ENCODE data around the gene SHLD2.
"Not testable (repeated sequence)": the region's sequence is repeated elsewhere in the genome, so short reads cannot be mapped to it uniquely, and the experiment has no call there.

SHLD2 gene

DNA sequence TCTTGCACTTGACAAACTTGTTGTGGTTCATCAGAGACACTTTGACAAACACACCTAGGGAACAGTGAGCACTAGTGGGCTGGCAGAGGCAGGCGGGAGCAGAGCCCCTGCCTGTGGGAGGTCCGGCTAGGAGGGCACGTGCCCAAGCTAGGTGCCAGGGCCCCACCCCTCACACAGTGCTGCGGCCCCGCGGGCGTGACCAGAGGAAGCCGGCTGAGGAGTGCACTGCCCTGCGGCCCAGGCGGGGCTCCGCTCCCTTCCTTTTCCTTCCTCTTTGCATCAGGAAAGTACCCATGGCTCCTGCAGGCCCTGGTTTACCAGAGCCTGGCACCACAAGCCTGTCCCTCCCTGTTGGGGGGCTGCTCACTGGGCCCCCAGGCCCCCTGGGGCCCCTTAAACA is 121.1 kb downstream of the SHLD2 start:
- DNase-seq (ENCODE audit: low spot score) = not testable (repeated sequence)

DNA sequence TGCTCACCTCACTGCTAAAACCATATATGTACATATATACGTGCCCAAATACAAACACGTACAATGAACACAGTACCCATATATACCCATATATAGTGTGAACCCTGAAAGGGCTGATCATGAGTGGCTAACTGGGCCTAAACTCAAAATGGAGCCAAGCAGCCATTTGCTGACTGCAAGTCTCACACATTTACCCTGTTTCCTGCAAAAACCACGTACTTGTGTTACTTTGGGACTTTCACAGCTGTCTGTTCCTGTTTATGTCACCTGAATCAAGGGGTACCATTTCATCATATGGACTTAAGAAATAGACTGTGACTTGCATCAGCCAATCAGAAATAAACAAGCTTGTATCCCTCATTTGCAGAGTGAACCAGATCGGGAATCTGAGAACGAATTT is 124.4 kb downstream of the SHLD2 start:
- not testable (repeated sequence) for DNase-seq (ENCODE audit: low spot score)

DNA sequence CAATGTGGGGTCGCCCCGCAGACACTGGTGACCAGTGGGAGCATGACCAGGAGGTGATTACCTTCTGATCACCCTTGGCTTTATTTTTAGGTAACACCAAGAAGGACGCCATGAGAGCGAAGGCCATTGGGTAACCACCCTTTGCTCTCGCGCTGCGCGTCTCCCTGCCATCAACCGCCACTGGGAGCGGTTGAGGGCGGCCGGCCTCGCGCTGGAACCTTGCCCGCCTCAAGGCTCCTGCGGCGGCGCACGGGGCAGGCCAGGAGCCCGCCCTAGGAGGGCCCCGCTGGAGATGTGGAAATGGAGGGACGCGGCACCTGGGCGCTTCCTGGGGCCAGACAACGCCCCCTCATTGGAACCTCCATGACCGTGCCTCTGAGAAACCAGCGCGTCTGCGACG is 127.8 kb downstream of the SHLD2 start:
- not testable (repeated sequence) for DNase-seq (ENCODE audit: low spot score)

GRCh38 chr10:87225148-87225547 is 130.1 kb downstream of the SHLD2 start, which contains the start of gene NUTM2A:
NUTM2A (plus strand) TSS chr10:87225448; CDS start chr10:87225831, 383 bp downstream.
- not testable (repeated sequence) for DNase-seq (ENCODE audit: low spot score)

DNA sequence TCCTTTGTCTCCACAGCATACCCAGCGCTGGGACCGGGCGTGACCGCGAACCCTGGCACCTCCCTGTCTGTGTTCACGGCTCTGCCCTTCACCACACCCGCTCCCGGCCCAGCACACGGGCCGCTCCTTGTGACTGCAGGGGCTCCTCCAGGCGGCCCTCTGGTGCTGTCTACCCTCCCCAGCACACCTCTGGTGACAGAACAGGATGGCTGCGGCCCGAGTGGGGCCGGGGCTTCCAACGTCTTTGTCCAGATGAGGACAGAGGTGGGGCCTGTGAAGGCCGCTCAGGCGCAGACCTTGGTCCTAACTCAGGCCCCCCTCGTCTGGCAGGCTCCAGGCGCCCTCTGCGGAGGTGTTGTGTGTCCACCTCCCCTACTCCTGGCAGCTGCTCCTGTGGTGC is 133.2 kb downstream of the SHLD2 start:
- DNase-seq (ENCODE audit: low spot score) = not testable (repeated sequence)

GRCh38 chr10:87229211-87229610 is 134.2 kb downstream of the SHLD2 start:
- peak; percentile 43 for DNase-seq (ENCODE audit: low spot score)

- not testable (repeated sequence) for DNase-seq (ENCODE audit: low spot score)
These were observed 139.8 kb downstream of the SHLD2 start for GRCh38 chr10:87234854-87235253.

DNA sequence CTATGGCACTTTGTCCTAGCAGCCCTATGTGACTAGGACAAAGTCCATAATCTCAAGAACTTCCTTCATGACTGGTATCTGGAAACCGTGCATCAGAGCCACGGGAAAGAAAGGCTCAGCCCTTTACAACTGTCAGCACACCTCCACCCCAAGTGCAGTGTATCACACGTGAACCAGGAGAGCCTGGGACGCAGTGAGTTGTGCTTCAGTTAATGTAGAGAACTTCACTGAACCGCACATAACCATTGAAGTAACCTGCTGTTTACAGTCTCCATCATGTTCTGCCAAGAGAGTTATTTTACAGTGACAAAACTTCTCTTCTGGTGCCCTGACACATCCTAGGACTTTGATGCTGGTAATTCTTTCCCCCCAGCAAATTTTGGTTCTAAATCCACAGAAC is 142.2 kb downstream of the SHLD2 start:
- not testable (repeated sequence) for DNase-seq (ENCODE audit: low spot score)

DNA sequence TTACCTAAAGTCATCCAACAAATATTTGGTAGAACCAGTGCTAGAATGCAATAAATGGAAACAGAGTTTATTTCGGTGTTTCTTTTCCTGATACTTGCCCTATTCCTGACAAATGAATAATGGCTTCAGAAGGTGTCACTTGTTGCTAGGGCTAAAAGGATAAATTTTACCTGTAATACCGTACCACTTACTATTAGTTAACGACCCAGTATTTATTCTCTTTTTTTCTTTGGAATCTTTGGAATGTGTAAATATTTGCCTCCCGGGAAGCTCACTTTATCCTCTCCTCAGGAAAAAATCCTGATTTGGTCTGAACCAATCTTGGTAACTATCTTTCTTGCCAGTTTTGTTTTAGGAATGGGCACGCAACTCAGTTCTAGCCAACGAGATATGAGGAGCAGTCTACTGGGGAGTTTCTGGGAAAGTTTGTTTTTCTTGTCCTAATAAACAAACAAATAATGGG is 144.4 kb downstream of the SHLD2 start:
- not testable (repeated sequence) for DNase-seq (ENCODE audit: low spot score)
